IPS-18c (cell line): ENCODE measurements around the gene PHF21B.
"Not testable (repeated sequence)": the region's sequence is repeated elsewhere in the genome, so short reads cannot be mapped to it uniquely, and the experiment has no call there.

Experiments used
- H3K4me3 ChIP-seq: 2 replicates; pipeline ENCODE4 v1.7.0; 2013; ENCODE audit warnings: low read depth, mild to moderate bottlenecking, low read length, moderate library complexity; ENCODE audit not compliant: insufficient read depth
- H3K9me3 ChIP-seq: one replicate; pipeline ENCODE4 v1.6.1; 2013; ENCODE audit warnings: mild to moderate bottlenecking, low read length, moderate library complexity; ENCODE audit not compliant: control insufficient read depth, insufficient read depth

Gene PHF21B

GRCh38 chr22:44933666-44934453 lies 75.9 kb downstream of the PHF21B start:
- Histone ChIP-seq H3K4me3 (no peak overlapping the region), H3K9me3 (peaks cover 3% of the 10 kb centered on the region)

- H3K9me3 ChIP-seq: peaks cover 3% of the 10 kb centered on the region
- H3K4me3 ChIP-seq: no peak overlapping the region
These were observed 77.3 kb downstream of the PHF21B start for GRCh38 chr22:44932493-44932892.

- Histone ChIP-seq H3K4me3 (no peak overlapping the region), H3K9me3 (peaks cover 3% of the 10 kb centered on the region)
These were observed 78.0 kb downstream of the PHF21B start for GRCh38 chr22:44931766-44932165.

GRCh38 chr22:44931077-44931540 lies 78.7 kb downstream of the PHF21B start:
- Histone ChIP-seq H3K4me3 (no peak overlapping the region), H3K9me3 (peaks cover 3% of the 10 kb centered on the region)

GRCh38 chr22:44930711-44931035 lies 79.1 kb downstream of the PHF21B start:
- H3K9me3 ChIP-seq: peaks cover 3% of the 10 kb centered on the region

GRCh38 chr22:44930016-44930710 lies 79.6 kb downstream of the PHF21B start:
- H3K4me3 ChIP-seq: no peak overlapping the region
- H3K9me3 ChIP-seq: peaks cover 3% of the 10 kb centered on the region

More at GRCh38 chr22:44930711-44931035, 79.1 kb downstream of the PHF21B start:
- H3K4me3 ChIP-seq: no peak overlapping the region

GRCh38 chr22:44929359-44930015 lies 80.3 kb downstream of the PHF21B start:
- Histone ChIP-seq H3K9me3 (peaks cover 3% of the 10 kb centered on the region), H3K4me3 (no peak overlapping the region)

GRCh38 chr22:44928711-44929358 lies 81.0 kb downstream of the PHF21B start:
- H3K4me3 ChIP-seq: no peak overlapping the region

GRCh38 chr22:44928136-44928463 lies 81.7 kb downstream of the PHF21B start:
- Histone ChIP-seq H3K4me3 (no peak overlapping the region), H3K9me3 (peaks cover 3% of the 10 kb centered on the region)

More at GRCh38 chr22:44928711-44929358, 81.0 kb downstream of the PHF21B start:
- peaks cover 3% of the 10 kb centered on the region for H3K9me3 ChIP-seq

- Histone ChIP-seq H3K9me3 (peaks cover 2% of the 10 kb centered on the region), H3K4me3 (no peak overlapping the region)
These were observed 82.2 kb downstream of the PHF21B start for GRCh38 chr22:44927463-44928135.

- H3K4me3 ChIP-seq: no peak overlapping the region
- H3K9me3 ChIP-seq: no peaks in the 10 kb centered on the region
These were observed 83.1 kb downstream of the PHF21B start for GRCh38 chr22:44926491-44927415.

- no peaks in the 10 kb centered on the region for H3K9me3 ChIP-seq
- H3K4me3 ChIP-seq: no peak overlapping the region
These were observed 83.7 kb downstream of the PHF21B start for GRCh38 chr22:44926124-44926475.

GRCh38 chr22:44925465-44926123 lies 84.2 kb downstream of the PHF21B start:
- H3K9me3 ChIP-seq: no peaks in the 10 kb centered on the region

GRCh38 chr22:44924710-44925109 lies 85.1 kb downstream of the PHF21B start:
- Histone ChIP-seq H3K9me3 (no peaks in the 10 kb centered on the region), H3K4me3 (no peak overlapping the region)

More at GRCh38 chr22:44925465-44926123, 84.2 kb downstream of the PHF21B start:
- H3K4me3 ChIP-seq: no peak overlapping the region

GRCh38 chr22:44924098-44924497 lies 85.7 kb downstream of the PHF21B start:
- no peaks in the 10 kb centered on the region for H3K9me3 ChIP-seq
- H3K4me3 ChIP-seq: no peak overlapping the region

GRCh38 chr22:44921766-44922165 lies 88.0 kb downstream of the PHF21B start:
- H3K4me3 ChIP-seq, H3K9me3 ChIP-seq: not testable (repeated sequence)
